Epidermal melanocyte (primary cell): ENCODE results near the gene FIG4.
"Not testable (repeated sequence)": the region's sequence is repeated elsewhere in the genome, so short reads cannot be mapped to it uniquely, and the experiment has no call there.

Source experiments
- DNase-seq: peaks from one replicate; pipeline ENCODE4 v3.0.0; 2011; ENCODE audit warnings: low spot score; ENCODE audit not compliant: insufficient read length

FIG4 gene

DNA sequence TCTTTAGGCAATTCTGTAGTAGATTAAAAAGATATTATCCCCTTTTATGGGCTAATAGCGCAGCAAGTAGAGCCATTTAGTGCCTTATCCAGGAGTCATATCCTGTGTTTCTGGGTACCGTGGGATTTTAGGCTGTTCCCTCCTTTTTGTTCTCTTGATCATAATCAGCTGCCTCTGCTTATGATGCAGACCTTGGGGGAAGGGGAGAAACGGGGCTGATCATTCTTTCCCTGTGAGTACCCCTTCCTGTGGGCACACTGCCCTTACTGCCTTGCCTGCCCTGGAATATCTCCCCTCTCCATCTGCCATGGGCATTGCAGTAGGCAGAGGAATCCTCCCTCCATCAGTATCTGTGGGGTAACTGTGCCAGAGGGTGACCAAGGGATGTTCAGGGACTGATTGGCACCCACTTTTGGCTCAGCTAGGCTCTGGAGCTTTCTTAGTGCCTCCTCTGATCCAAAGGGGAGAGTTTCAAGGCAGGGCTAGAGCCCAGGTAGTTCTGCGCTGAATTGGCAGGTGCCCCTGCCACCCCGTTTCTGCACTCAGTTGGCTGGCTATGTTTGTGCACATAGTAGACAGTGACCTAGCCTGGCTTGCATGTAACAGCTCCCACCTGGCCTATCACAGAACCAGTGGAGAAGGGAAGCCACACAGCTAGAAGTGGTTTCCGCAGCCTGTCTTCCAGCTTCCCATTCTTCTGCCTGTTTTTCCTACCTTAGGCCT is 103.3 kb downstream of the FIG4 start:
- no peak for DNase-seq

DNA sequence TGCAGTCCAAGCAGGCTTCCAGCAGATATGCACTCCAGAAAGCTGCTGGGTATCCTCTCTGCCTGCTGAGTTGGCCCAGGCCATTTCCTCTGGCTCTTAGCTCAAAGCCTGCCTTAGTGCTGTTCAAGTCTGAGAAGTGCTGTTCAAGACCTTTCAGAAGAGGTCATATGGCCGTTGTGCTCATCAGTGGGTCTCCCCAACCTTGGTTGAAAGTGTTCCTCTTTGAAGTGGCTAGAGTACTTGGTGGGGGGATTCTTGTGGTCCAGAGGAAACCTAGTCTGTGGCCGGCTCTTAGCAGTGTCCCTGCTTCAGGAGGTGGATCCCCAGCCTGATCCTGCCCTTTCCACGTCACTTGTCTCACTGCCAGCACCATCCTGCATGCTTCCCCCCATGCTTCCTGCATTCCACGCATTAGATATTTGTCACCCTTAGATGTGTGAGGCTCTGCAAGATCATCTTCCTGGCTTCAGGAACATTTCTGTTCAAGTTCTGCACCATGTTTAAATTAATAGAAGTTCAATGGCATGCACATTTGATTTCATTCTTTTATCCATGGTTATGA is 105.0 kb downstream of the FIG4 start:
- no peak for DNase-seq

DNA sequence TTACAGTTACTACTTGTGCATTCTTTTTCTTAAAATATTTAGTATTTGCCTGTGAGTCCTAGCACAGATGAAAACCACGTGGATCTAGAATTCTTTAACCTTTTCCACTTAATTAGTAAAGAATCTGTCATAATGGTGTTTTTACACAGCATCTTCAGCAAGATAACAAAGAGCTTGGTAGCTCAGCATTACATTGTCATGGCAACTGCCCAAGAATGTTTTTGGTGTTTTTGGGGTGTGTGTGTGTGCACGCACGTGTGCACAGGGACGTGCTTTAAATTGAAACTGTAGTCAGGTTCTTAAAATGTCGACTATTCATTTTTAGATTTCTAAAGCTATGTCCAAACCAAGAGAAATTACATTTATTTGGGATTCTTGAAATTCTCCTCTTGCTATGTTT is 108.0 kb downstream of the FIG4 start:
- DNase-seq = no peak

DNA sequence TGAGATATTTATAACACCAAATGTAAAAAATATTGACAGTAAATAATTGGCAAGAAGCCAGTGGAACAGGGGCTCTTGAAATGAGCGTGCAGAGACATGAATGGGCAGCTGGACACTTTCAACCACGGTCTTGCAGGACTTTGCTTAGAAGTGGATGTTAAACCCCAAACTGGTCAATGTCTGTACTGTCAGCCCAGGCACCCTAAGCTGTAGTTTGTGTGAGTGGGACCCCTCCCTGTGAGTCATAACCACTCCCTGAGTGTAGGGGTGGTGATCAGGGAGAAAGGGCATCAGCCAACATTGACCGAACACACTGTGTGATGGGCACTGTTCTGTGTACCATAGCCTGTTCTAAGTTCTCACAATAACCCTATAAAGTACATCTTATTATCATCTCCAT is 108.6 kb downstream of the FIG4 start:
- DNase-seq = no peak

DNA sequence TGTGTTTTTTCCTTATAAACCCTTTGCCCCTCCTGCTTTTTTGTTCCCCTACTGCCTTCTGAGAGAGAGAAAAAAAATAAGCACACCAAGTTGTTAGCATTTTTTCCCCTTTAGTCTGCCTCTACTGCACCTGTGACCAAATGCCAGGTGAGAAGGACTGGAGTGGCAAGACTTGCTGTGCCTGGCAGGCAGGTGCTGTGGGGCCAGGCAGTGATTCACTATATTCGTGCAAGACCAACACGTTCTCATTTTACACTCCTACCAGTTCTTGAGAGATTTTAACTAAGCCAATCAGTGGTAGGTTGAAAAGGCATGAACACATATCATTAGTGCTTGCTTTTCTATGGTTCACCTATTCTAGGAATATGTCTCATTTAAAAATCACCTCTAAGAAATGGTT is 109.7 kb downstream of the FIG4 start:
- DNase-seq = no peak

DNA sequence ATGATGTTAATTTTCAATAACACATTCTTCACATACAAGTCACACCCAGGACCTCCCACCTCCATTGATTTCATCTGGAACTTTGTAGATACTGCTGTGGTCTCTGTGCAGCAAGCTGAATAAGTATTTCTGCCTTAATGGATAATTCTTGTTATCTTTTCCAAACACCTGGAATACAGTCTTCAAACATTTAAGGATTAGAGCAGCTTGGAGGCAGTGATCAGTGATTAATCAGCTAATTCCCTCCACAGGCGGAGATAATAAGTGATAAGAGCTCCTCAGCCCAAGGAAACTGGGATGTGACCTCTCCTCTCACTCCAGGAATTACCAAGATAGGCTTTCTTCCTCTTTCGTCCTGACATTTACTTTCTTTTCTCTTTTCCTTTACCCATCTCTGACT is 110.7 kb downstream of the FIG4 start:
- no peak for DNase-seq

DNA sequence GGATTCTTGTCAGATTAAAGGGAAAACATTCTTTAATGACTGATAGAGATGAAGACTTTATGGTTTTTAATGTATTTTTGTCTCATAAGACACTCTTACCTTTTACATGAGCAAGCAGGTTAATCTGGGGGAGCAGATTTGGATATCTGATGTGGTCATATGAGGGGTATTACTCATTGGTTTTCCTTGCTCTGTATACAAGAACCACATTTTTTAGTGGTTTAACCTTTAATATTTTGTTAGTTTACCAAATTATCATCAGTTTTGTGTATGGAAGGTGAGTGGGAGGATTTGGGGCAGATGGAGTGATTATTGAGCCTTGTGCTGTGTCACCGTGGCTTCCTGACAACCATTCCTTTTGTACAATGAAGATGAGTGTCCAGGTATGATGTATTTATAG is 112.9 kb downstream of the FIG4 start:
- no peak for DNase-seq

DNA sequence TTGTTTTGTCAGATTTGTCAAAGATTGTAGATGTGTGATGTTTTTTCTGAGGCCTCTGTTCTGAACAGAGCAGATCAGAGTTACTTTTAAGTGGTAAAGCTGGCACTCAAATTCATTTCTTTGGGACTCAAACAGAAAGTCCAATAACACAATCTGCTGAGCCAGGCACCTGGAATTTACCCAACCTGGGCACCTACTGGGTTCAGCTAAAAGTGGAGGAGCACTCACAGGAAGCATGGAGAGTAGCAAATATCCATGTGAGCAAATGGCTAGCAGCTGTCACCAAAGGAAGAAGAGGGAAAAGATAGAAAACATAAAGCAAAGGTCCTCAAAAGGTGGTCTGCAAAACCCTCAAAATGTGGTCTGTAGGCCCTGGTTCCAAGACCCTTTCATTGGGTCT is 116.8 kb downstream of the FIG4 start:
- DNase-seq = no peak

DNA sequence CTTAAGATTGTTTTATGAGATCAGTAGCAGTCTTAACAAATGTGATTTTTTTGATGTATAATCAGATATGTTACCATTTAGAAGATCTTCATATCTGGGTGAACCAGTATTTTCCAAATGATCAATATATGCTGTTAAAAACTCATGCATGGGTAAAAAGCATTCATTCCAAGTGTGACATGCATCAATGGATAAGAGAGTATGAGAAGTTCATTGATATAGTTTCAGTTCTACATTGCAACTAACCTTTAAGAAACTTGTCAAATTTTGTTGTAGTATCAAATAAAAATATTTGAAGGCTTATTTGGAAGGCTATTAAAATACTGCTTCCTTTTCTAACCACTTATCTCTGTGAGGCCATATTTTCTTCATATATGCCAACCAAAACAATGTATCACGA is 117.7 kb downstream of the FIG4 start:
- no peak for DNase-seq

DNA sequence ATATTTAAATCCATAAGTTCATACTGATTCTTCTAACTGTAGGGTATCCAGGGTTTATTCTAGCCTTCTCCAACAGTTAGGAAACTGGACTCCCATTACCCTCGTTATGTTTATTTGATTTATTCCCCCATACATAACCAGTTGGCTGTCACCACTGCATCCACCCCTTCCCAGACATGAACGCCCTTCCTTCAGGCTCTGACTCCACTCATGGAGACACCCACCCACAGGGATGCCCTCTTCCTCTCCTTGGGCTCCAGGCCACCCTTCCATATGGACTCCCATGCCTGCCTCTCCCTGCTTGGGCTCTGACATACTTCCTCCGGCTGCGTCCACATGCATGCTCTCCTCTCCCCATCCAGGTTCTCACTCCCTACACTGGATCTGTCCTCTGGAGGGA is 124.0 kb downstream of the FIG4 start:
- no peak for DNase-seq

DNA sequence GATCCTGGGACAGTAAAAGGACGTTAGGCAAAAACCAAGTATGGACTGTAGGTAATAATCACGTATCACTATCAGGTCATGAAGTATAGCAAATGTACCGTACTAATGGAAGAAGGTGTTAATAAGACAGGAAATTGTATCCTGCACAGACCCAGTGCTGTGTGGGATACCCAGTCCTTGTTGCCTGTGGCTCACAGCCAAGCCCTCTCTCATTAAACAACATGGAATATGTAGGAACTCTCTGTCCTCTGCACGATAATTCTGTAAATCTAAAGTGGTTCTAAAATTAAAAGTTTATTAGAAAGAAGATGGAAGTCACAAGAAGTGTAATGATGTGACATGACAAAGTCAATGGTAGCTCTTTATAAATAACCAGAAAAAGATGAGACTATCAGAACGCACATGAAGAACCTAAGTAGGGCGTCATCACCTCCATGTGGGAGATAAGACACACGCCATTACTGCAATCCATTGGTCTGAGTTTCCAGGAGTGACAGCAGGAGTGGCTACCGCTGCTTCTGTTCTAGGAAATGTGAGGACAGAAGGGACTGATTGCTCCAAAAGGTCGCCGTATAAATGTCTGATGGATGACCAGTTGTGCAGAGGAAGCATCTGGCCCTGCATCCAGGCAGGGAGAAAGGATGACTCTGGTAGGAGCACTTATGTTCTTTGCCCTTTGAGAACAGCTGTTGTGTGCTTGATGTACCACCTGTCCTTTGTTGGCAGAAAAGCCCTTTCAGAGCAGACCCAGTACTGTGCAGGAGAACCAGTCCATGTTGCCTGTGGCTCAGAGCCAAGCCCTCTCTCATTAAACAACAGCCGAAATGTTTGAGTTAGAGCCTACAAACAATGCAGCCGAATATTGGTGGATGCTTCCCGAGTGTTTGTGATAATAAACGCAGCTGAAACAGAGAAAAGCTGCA is 125.6 kb downstream of the FIG4 start:
- no peak for DNase-seq

DNA sequence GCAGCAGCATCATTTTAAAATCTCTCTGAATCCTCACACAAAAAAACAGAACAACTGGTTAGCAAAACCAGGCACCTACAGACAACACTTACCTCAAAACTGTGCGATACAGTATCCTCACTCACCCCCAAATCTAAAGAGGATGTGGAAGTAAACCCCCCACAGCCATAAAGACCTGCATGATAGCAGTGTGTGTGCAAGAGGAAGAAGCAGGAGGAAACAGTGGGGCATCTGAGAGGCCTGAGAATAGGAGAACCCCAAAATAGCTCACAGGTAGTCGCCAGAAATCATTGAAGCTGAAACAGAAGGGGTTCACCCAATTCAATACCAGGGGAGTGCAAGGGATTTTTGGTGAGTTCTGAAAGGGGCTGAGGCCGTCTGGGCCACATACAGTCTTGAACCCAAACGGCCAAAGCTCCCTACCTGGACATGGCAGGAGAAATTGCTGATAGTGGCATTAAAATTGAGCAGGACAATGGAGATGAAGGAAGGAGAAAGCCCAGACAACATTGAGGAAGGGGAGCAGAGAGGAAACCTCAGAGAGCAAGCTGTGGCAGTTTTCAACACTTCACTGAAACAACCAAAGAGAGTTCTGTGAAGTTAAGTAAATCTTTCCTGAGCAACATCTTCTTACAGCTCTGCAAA is 129.7 kb downstream of the FIG4 start:
- no peak for DNase-seq

DNA sequence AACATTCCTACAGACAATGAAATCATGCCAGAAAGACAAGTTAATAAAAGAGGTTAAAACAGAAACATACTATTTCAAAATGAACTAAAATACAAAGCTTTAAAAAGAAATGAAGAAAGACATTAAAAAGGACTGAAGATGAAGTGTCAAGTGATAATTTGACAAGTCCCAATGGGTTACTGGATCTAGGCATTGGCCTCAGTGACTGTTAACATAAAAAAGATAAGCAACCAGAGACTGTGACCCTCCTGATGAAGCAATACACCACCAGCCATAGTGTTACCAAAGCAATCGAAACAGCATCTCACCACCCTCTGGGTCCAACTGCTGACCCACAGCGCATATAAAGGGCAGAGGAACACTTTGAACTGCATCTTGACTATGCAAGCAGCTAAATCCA is 130.3 kb downstream of the FIG4 start:
- no peak for DNase-seq

DNA sequence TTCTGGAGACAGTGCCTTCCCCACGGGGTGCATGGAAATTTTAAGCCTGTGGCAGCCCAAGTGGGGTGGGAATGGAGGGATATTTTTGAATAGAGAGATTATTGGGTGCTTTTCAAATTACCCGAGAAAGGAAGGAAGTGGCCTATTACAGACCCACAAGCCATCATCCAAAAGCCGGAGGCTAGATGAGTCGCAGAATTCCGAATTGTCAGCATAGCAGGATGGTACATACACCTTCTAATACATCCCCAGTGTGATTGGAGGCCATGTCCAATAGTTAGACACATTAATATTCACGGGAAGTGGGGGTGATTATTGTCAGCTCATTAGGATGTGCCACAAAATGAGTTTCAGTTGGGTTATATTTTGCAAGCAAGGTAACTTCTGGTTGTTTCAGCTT is 133.0 kb downstream of the FIG4 start:
- no peak for DNase-seq

DNA sequence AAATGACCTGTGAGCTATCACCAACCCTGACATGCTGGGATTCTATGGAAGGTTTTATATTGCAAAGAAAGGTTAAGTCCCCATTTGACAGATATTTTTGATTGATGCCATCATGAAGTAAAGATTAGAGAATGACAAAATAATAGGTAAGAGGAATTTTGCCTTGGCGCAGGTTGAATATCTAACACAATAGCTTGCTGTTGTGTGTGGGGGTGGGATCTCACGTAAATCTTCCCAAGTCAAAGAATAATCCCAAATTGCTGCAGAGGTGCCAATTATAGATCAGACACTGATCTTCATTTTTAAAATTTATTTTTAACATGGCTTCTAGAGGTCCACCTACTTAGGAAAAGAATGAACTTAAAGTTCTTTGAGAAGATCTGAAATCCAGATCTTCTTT is 135.5 kb downstream of the FIG4 start:
- DNase-seq = no peak

DNA sequence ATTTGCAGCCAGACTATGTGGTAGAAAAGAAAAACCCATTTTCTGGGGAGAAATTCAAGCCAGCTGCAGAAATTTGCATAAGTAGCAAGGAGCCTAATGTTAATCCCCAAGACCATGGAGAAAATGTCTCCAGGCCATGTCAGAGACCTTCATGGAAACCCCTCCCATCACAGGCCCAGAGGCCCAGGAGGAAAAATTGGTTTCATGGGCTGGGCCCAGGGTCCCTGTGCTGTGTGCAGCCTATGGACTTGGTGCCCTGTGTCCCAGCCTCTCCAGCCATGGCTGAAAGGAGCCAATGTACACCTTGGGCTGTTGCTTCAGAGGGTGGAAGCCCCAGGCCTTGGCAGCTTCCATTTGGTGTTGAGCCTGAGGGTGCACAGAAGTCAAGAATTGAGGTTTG is 140.3 kb downstream of the FIG4 start:
- not testable (repeated sequence) for DNase-seq

DNA sequence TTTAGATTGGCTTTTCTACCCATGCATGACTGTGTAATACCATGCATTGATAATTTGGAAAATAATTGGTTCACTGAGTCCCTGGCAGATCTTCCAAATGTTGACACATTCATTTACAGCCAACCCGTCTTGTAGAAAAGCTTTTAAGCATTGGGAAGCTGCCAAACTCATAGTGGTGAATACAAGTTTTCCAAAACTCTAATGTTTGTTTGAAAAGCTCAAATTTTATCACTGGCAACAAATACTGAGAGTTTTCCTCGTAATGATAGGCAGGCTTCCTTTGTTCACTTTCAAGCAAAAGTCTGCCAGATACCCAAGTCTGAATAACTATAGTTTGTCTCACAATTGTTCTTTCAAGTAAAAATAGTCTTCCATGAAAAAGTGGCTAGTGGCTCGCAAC is 143.0 kb downstream of the FIG4 start:
- DNase-seq = no peak

DNA sequence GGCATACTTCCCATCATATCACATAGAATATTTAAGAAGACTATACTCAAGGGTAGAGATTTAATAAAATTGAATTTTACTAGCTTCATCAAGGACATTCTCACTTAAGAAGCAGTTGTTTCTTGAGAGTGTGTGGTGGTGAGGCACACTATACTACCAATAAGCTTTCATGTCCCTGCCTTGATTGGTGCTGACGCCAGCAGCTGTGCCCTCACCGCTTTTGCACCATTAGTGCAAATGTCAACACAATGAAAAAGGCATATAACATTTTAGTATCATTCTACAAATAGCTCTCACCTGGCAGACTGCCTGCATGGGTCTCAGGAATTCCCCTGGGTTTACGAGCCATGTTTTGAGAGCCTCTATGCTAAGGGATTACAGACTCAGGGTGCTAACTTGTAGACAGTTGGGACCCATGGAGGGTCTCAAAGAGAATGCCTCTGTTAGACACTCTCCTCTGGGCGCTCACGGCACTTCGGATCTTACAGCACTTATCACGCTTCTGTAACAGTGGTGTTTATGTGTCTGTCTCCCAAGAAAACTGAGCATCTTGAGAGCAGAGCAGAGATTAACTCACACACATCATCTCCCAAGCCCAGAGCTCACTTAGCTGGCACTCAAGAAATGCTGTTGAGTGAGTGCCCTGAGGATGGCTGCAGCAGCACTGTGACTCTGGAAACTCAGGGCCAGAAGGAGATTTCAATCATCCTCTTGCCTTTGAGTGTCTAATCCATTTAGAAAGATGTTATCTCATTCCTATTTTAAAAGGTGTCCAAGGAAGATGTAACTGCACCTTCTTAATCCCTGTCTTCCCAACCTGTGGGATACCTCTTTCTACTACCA is 143.7 kb downstream of the FIG4 start:
- DNase-seq = no peak

DNA sequence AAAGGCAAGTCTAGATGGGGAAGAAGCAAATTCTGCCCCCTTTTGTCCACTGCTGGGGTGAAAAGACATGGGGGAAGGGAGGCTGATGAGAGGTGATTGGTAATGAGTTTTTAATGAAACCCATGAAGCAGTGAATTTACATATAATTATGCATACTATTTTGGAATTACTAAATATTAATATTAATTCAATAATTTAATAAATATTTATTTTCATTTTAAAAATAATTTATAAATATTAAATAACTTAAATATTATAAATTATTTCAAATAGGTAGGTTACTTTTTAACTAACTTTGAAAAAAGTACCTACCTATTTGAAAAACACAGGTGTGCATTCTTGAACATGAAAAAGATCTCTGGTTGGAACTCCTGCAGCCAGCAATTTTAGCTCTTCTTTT is 148.9 kb downstream of the FIG4 start:
- DNase-seq = no peak

DNA sequence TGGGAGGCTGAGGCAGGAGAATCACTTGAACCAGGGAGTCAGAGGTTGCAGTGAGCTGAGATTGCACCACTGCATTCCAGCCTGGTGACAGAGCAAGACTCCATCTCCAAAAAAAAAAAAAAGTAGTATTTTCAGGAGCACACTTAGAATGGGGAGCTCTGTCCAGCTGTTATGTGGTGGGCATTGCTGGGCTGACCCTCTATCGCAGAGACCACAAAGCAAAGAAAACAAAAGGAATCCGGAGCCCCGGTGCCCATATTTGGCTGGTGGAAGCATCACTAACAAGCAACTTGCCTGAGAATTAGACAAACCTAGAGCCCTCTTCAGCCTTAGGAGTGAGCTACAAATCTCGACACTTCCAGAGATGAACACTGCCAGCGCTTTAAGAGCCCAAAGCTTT is 149.7 kb downstream of the FIG4 start:
- DNase-seq = no peak

DNA sequence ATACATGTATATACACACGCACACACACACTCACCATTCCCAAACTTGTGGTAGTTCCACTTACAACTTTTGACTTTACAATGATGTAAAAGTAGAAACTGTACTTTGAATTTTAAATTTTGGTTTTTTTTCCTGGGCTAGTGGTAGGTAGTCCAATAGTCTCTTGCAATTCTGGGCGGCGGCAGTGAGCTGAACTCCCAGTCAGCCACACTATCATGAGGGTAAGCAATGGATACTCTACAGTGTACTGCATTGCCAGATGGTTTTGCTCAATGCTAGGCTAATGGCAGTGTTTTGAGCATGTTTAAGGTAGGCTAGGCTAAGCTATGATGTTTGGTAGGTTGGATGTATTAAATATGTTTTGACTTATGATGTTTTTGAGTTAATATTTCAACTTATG is 150.8 kb downstream of the FIG4 start:
- DNase-seq = no peak
